ENCODE data around the gene NDOR1. TPM values are rescaled to one million over a fixed set of nuclear protein-coding genes. Genes with fewer than 3 reads are reported as not detected.

NDOR1 gene
- total and polyA plus RNA-seq, 4 donors: 4.5 to 22.0 (median 12.0) TPM

DNA sequence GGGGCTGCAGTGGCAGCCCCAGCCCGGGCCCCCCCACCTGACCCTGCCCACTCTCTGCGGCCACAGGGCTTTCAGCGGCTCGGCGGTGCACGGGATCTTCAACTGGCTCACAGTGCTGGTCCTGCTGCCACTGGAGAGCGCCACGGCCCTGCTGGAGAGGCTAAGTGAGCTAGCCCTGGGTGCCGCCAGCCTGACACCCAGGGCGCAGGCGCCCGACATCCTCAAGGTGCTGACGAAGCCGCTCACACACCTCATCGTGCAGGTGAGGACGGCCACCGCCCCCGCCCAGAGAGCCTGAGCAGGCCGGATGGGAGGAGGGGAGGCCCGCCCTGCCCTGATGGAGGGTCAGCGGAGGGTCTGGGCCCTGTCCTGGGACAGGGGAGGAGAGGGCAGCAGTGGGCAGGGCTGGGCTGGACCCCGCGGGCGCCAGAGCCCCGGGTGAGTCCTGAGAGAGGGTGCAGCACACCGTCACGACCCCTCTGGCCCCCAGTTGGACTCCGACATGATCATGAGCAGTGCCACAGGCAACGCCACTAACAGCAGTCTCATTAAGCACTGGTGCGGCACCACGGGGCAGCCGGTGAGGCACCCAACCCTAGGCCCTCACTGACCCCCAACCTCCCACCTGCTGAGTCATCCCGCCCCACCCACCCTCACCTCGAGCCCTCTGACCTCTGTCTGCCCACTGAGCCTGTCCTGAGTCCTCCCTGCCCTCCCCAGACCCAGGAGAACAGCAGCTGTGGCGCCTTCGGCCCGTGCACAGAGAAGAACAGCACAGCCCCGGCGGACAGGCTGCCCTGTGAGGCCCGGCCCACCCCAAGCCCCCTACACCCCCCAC, 27.9 kb downstream of the NDOR1 start:
- H3K4me1 ChIP-seq (ENCODE audit: control insufficient read depth in 5 of 5, insufficient read depth in 5 of 5, low read length in 5 of 5): peaks cover 0 to 14% (median 4%) of the 10 kb centered on the region in 5 donors
- 79 to 87% methylated on average over 35 to 40 of the region's 40 CpGs for WGBS, 2 donors
- no peak for DNase-seq
- peaks cover 0 to 6% (median 0%) of the 10 kb centered on the region in 3 donors for H3K27me3 ChIP-seq (ENCODE audit: control insufficient read depth in 3 of 3, insufficient read depth in 3 of 3, low read length in 2 of 3)
- peaks cover 0 to 2% (median 0%) of the 10 kb centered on the region in 4 donors for H3K9me3 ChIP-seq (ENCODE audit: control insufficient read depth in 4 of 4, insufficient read depth in 3 of 4, low read length in 3 of 4)
- no peak overlapping the region for H3K27ac ChIP-seq (ENCODE audit: low read depth in 1 of 2, low read length in 1 of 2)
- no peak overlapping the region for H3K4me3 ChIP-seq
- no peaks in the 10 kb centered on the region for H3K36me3 ChIP-seq (ENCODE audit: control insufficient read depth in 4 of 4, insufficient read depth in 4 of 4, low read length in 4 of 4)
- ATAC-seq (ENCODE audit: insufficient read depth, low FRiP score): no peak
- TF ChIP-seq CTCF (IDR thresholded peaks at IDR 0.05; ENCODE audit: control extremely low read depth, extremely low read depth): no peak
- H3K9ac ChIP-seq (ENCODE audit: insufficient read depth in 1 of 2, low read length in 2 of 2): no peak overlapping the region

DNA sequence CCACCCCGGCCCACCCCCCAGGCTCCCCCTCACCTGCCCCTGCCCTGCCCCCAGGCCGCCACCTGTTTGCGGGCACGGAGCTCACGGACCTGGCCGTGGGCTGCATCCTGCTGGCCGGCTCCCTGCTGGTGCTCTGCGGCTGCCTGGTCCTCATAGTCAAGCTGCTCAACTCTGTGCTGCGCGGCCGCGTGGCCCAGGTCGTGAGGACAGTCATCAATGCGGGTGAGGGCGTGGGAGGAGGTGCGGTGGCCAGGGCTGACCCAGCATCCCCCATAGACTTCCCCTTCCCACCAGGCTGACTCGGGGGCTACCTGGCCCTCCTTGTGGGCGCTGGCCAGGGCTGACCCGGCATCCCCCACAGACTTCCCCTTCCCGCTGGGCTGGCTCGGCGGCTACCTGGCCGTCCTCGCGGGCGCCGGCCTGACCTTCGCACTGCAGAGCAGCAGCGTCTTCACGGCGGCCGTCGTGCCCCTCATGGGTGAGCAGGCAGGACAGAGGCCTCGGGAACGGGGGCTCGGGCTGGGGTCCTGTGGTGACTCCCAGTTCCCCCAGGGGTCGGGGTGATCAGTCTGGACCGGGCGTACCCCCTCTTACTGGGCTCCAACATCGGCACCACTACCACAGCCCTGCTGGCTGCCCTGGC, 28.7 kb downstream of the NDOR1 start:
- DNase-seq (no peak), ATAC-seq (ENCODE audit: insufficient read depth, low FRiP score) (no peak)
- WGBS, 2 donors: 63 to 72% methylated on average over 27 to 40 of the region's 40 CpGs
- H3K9me3 ChIP-seq (ENCODE audit: control insufficient read depth in 4 of 4, insufficient read depth in 3 of 4, low read length in 3 of 4): peaks cover 0 to 2% (median 0%) of the 10 kb centered on the region in 4 donors
- H3K36me3 ChIP-seq (ENCODE audit: control insufficient read depth in 4 of 4, insufficient read depth in 4 of 4, low read length in 4 of 4): no peaks in the 10 kb centered on the region
- H3K4me3 ChIP-seq: no peak overlapping the region
- no peak overlapping the region for H3K9ac ChIP-seq (ENCODE audit: insufficient read depth in 1 of 2, low read length in 2 of 2)
- no peak overlapping the region for H3K27ac ChIP-seq (ENCODE audit: low read depth in 1 of 2, low read length in 1 of 2)
- H3K27me3 ChIP-seq (ENCODE audit: control insufficient read depth in 3 of 3, insufficient read depth in 3 of 3, low read length in 2 of 3): peaks cover 0 to 6% (median 0%) of the 10 kb centered on the region in 3 donors
- H3K4me1 ChIP-seq (ENCODE audit: control insufficient read depth in 5 of 5, insufficient read depth in 5 of 5, low read length in 5 of 5): peaks cover 0 to 14% (median 8%) of the 10 kb centered on the region in 5 donors
- TF ChIP-seq CTCF (IDR thresholded peaks at IDR 0.05; ENCODE audit: control extremely low read depth, extremely low read depth): no peak

GRCh38 chr9:137234758-137235423, 29.4 kb downstream of the NDOR1 start:
- H3K4me3 ChIP-seq: no peak overlapping the region
- DNase-seq: no peak
- no peaks in the 10 kb centered on the region for H3K36me3 ChIP-seq (ENCODE audit: control insufficient read depth in 4 of 4, insufficient read depth in 4 of 4, low read length in 4 of 4)

More at GRCh38 chr9:137234758-137235423, 29.4 kb downstream of the NDOR1 start:
- no peak for ATAC-seq (ENCODE audit: insufficient read depth, low FRiP score)
- Histone ChIP-seq H3K9me3 (ENCODE audit: control insufficient read depth in 4 of 4, insufficient read depth in 3 of 4, low read length in 3 of 4) (no peaks in the 10 kb centered on the region), H3K27me3 (ENCODE audit: control insufficient read depth in 3 of 3, insufficient read depth in 3 of 3, low read length in 2 of 3) (peaks cover 0 to 6% (median 0%) of the 10 kb centered on the region in 3 donors), H3K9ac (ENCODE audit: insufficient read depth in 1 of 2, low read length in 2 of 2) (no peak overlapping the region), H3K4me1 (ENCODE audit: control insufficient read depth in 5 of 5, insufficient read depth in 5 of 5, low read length in 5 of 5) (peaks cover 0 to 14% (median 8%) of the 10 kb centered on the region in 5 donors), H3K27ac (ENCODE audit: low read depth in 1 of 2, low read length in 1 of 2) (no peak overlapping the region)
- WGBS, 2 donors: 70 to 83% methylated on average over 17 to 18 of the region's 18 CpGs
- no peak for TF ChIP-seq CTCF (IDR thresholded peaks at IDR 0.05; ENCODE audit: control extremely low read depth, extremely low read depth)
